ENCODE measurements around the gene UBE2N.

GRCh38 chr12:93449277-93449676 is 7.5 kb upstream of the UBE2N start:
- TF ChIP-seq CTCF (conservative IDR thresholded peaks at IDR 0.05; ENCODE audit: low read depth in 2 of 2) (no peak), JUNB (IDR thresholded peaks at IDR 0.05; ENCODE audit: unreplicated experiment) (no peak), POLR2AphosphoS5 (IDR thresholded peaks at IDR 0.05; ENCODE audit: low read depth) (no peak), STAT1 (IDR thresholded peaks at IDR 0.05; ENCODE audit: unreplicated experiment) (no peak), EZH2 (IDR thresholded peaks at IDR 0.05; ENCODE audit: low read depth, unreplicated experiment) (no peak), ETS1 (IDR thresholded peaks at IDR 0.05) (no peak), EZH2phosphoT487 (IDR thresholded peaks at IDR 0.05; ENCODE audit: unreplicated experiment) (no peak), REST (IDR thresholded peaks at IDR 0.05; ENCODE audit: unreplicated experiment) (no peak), CREB1 (CRISPR knock-in tag; IDR thresholded peaks at IDR 0.05; ENCODE audit: low read depth) (no peak), NANOG (IDR thresholded peaks at IDR 0.05; ENCODE audit: borderline replicate concordance) (no peak), ZNF331 (CRISPR knock-in tag; IDR thresholded peaks at IDR 0.05; ENCODE audit: low read depth) (no peak), ZNF114 (CRISPR knock-in tag; IDR thresholded peaks at IDR 0.05) (no peak), ZNF462 (CRISPR knock-in tag; IDR thresholded peaks at IDR 0.05) (no peak)

Data from GM23338 (cell line).